D721Med (cell line): ENCODE results near the gene DKKL1.
"Not testable (repeated sequence)": the region's sequence is repeated elsewhere in the genome, so short reads cannot be mapped to it uniquely, and the experiment has no call there.

Experiments
- DNase-seq: peaks from one replicate; pipeline ENCODE4 v3.0.0; 2011; ENCODE audit warnings: low spot score; ENCODE audit not compliant: insufficient read length
- FAIRE-seq: peaks from 2 replicates; lab custom pipeline; 2011; peaks lifted over from hg19 to GRCh38; lab: Jason Lieb, UNC
- TF ChIP-seq, protein P1 (sequence below): IDR thresholded peaks from 2 replicates; pipeline ENCODE4 v1.5.1; 2012; ENCODE audit warnings: mild to moderate bottlenecking, control low read depth; ENCODE audit not compliant: insufficient read depth; ENCODE audit errors: missing control alignments

The DKKL1 gene

DNA sequence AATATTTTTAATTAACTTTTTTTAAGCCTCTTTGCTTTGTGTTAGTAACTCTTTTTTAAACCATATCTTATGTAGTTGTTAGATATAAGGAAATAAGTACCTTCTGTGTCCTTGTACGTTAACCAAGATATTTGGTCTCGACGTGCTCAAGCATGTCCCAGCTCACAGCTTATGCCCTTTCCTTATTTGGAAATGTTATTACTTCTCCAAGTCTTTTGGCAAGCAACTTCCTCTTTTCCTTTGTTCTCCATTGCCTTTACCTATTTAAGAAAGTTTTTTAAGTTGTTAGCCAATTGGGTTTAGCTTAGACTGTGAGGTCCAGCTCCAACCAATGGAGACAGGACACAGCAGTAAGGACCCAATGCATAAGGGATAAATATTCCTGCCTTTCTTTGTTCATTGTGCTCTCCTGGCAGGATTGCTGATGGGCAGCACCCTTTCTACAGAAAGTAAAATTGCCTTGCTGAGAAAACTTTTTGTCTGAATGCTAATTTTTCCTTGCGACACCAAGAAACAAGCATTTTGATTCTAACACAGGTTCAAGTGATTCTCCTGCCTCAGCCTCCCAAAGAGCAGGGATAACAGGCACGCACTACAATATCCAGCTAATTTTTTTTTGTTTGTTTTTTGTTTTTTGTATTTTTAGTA lies 5.2 kb downstream of the DKKL1 start:
- FAIRE-seq (no peak), DNase-seq (no peak)
- TF ChIP-seq, protein P1, sequence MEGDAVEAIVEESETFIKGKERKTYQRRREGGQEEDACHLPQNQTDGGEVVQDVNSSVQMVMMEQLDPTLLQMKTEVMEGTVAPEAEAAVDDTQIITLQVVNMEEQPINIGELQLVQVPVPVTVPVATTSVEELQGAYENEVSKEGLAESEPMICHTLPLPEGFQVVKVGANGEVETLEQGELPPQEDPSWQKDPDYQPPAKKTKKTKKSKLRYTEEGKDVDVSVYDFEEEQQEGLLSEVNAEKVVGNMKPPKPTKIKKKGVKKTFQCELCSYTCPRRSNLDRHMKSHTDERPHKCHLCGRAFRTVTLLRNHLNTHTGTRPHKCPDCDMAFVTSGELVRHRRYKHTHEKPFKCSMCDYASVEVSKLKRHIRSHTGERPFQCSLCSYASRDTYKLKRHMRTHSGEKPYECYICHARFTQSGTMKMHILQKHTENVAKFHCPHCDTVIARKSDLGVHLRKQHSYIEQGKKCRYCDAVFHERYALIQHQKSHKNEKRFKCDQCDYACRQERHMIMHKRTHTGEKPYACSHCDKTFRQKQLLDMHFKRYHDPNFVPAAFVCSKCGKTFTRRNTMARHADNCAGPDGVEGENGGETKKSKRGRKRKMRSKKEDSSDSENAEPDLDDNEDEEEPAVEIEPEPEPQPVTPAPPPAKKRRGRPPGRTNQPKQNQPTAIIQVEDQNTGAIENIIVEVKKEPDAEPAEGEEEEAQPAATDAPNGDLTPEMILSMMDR = no peak

DNA sequence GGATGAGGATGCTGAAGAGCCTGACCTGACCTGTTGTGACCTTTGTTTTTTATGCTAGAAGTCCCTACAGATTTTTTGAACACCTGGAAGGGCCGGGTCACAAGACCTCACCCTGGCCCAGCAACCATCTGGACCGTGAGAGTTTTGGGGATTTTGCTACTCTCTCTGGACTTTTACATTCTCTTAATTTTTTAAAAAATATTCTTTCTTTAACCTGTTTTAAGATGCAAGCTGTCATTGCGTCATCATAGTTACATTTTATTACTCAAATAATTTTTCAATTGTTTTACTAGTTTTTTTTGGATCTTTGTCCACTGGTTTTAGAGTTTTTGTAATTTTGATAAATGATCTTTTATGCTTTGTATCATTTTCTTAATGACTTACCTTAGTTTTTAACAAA lies 7.5 kb downstream of the DKKL1 start:
- TF ChIP-seq, protein P1 = no peak
- no peak for FAIRE-seq
- no peak for DNase-seq

DNA sequence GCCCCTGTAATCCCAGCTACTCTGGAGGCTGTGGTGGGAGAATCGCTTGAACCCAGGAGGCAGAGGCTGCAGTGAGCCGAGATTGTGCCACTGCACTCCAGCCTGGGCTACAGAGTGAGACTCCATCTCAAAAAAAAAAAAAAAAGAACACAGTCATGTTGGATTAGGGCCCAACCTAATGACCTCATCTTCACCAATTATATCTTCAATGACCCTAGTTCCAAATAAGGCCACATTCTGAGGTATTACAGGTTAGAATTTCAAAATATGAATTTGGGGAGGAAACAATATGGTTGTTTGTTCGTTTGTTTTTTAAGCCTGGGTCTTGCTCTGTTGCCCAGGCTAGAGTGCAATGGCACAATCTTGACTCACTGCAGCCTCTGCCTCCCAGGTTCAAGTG lies 9.5 kb downstream of the DKKL1 start:
- not testable (repeated sequence) for DNase-seq, FAIRE-seq

DNA sequence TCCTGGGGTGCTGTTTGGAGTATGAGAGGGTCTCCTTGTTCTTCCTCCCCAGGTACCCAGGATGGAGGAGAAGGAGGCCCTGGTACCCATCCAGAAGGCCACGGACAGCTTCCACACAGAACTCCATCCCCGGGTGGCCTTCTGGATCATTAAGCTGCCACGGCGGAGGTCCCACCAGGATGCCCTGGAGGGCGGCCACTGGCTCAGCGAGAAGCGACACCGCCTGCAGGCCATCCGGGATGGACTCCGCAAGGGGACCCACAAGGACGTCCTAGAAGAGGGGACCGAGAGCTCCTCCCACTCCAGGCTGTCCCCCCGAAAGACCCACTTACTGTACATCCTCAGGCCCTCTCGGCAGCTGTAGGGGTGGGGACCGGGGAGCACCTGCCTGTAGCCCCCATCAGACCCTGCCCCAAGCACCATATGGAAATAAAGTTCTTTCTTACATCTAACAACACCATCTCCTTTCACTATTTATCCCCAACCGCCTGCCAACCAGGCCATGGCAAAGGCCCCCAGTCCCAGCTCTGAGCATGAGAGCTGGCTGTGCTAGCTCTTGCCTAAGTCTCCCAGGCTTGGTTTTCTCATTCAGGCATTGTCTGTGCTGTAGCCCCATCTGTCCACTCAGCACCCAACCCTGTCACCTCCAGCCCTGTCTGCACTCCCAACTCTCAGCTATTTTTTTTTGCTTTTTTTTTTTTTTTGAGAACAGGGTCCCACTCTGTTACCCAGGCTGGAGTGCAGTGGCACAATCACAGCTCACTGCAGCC lies 11.2 kb downstream of the DKKL1 start:
- TF ChIP-seq, protein P1 = no peak
- no peak for DNase-seq
- no peak for FAIRE-seq

DNA sequence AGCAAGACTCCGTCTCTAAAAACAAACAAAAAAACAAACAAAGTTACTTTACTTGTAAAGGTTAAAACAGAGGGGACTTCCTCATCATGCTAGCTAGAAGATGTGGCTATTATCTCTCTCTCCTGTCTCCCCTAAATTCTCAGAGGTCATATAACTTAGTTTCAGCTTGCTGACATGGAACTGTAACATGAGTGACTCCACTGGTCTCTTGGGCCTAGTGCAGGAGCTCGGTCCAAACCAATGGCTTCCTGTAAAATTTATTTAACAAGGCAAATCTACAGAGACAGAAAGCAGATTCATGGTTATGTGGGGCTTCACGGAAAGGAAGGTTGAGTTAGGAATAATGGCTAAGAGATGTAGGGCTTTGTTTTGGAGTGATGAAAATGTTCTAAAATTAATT lies 14.8 kb downstream of the DKKL1 start:
- FAIRE-seq (no peak), DNase-seq (no peak)
- TF ChIP-seq, protein P1 = no peak

DNA sequence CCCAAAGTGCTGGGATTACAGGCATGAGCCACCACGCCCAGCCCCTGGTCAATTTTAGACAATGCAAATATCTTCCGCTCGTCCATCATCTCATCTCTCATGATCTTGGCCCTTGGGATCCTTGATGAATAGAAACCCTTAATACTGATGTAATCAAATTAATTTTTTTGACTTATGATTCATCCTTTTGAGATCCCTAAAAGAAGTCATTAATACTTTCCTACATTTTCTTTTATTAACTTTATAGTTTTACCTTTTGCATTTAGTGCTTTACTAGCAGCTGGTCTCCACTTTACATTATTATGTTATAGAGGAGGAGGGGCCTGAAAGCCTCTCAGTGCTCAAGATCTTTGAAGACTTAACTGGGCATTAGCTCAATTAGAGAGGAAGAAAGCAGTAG lies 16.7 kb downstream of the DKKL1 start:
- DNase-seq = no peak
- no peak for FAIRE-seq
- TF ChIP-seq, protein P1 = no peak

DNA sequence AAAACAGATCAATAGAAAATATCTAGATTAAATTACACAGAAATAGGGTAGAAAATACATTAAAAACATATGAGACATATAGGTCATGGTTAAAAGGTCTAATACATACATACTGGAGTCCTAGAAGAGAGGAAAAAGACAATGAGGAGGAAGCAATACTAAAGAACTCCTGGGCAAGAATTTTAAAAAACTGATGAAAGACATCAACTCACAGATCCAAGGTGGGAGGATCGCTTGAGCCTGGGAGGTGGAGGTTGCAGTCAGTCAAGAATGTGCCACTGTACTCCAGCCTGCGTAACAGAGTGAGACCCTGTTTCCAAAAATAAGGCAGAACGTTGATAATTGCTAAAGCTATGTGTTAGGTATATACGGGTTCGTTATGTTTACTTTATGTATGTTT lies 19.0 kb downstream of the DKKL1 start:
- no peak for DNase-seq
- TF ChIP-seq, protein P1 = no peak
- FAIRE-seq = no peak
